GM19025 (cell line): ENCODE results near the gene SNX5.

Source experiments
- ATAC-seq: cut with Tn5 transposase; IDR thresholded peaks from one replicate; pipeline ENCODE4 v1.9.1; 2021; ENCODE audit warnings: mild to moderate bottlenecking, low read depth, moderate library complexity; ENCODE audit not compliant: unreplicated experiment

Gene SNX5

DNA sequence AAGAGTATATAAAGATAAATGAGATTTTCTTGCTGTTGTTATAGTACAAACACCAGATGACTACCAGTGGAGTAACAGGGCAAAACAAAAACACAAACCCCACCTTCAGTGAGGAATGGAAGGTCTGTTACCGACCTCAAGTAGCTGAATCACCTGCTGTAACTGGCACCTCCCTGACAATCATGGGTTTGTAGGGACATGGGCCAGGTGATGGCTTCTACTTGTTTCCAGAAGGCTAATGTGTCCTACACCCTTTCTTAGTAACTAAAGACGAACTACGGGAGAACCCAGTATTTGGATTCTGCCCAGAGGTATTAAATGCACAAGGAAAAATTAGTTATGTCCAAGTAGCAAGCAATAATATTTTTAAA lies 26.8 kb downstream of the SNX5 start:
- ATAC-seq, result no peak

DNA sequence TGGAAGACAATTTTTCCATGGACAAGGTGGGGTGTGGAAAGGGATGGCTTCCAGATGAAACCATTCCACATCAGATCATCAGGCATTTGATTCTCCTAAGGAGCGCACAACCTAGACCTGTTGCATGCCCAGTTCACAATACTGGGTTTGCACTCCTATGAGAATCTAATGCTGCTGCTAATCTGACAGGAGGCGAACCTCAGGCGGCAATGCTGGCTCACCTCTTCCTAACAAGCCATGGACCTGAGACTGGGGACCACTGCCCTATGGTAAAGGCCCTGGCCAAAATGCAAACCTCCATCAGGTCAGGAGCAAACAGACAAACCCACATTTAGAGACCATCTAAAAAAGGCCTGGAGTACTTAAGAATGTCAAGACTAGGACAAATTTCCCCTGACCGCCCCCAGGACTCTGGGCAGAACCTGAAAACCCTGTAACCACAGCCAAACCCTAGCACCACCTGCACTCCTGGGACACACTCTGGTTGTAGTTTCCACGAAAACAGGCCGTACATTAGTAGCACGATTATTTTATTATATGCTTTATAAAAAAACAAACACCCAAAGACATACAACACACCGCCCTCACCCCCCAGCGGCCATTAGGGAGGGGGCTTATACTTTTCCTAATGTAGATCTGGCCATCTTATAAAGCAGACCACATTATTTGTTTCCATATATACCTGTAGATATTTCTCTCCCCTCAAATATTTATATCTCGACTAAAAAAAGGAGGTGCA lies 27.3 kb downstream of the SNX5 start:
- ATAC-seq, result no peak

DNA sequence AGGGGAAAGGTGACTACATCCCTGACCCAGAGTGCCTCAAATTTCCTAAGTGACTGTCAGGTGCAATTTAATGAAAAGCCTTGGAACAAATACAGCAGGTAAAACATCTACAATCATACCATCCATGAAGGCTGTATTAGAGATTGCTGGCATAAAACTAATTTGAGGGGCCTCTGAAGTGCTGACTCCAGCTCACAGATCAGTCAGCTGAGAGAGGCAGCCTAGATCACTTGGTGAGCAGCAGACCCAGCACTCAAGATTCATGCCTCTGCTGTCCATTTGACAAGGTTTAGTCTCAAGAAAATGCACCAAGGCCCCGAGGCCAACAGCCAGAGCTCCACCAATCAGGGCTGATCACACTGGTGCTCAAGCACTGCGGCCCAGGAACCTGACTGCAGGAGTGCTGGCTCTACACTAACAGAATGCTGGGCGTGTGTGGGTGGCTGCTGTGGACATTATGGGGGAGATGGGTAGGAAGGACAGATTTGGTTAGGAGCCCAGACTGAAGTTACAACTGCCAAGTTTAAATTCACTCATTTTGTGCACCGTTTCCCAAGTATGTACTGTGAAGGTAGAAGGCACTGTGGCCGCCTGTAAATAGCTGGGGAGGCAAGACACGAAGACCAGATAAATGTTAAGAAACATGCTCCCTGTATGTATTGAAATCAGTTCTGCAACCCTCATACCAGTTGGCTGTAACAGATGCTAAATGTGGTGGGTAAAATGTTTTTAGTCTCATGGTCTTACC lies 28.2 kb downstream of the SNX5 start:
- no peak for ATAC-seq

GRCh38 chr20:17939622-17940223 lies 28.9 kb downstream of the SNX5 start:
- ATAC-seq, result no peak

GRCh38 chr20:17938871-17939619 lies 29.5 kb downstream of the SNX5 start:
- peak; percentile 55 for ATAC-seq

- no peak for ATAC-seq
These were observed 31.5 kb downstream of the SNX5 start for GRCh38 chr20:17936761-17937732.

- no peak for ATAC-seq
These were observed 32.3 kb downstream of the SNX5 start for GRCh38 chr20:17936286-17936760.

GRCh38 chr20:17935761-17936160 lies 32.8 kb downstream of the SNX5 start:
- no peak for ATAC-seq

GRCh38 chr20:17935186-17935585 lies 33.4 kb downstream of the SNX5 start:
- no peak for ATAC-seq

GRCh38 chr20:17934141-17934862 lies 34.3 kb downstream of the SNX5 start:
- ATAC-seq, result no peak

DNA sequence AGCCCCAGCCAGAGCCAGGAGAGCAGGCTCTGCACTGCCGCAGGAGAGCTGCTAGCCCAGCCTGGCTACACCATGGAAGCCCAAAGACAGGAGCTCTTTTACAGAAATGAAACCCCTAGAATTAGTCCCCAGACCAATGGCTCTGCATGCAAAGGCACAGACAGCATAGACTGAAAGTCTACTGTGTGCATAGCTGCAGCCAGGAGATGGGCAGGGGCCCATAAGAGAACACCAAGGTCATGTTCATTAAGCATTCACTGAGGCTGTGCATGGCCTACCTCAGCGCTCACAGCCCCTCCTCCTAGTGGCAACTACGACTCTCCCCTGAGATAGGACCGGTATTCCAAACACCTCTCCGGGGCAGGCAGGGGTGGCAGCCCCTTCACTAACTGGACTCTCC lies 34.9 kb downstream of the SNX5 start:
- no peak for ATAC-seq

GRCh38 chr20:17933121-17933520 lies 35.5 kb downstream of the SNX5 start:
- ATAC-seq, result no peak

DNA sequence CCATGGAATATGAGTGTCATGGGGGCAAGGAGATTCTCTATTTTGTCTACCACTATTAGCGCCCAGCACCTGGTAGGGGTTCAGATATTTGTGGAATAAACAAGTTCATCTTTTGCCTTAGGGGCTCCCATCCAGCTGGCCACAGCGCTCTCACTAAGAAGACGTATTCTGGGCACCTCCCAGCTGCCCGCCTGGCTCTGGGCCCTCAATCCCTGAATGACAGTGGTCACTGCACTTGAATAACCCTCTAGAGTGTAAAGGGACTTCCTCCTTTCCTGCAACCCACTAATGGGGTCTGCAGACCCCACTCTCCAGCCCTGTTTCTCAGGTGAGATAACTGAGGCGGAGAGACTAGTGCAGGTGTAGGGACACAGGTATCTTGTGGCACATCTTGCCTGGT lies 36.2 kb downstream of the SNX5 start:
- ATAC-seq, result no peak

- ATAC-seq, result no peak
These were observed 37.1 kb downstream of the SNX5 start for GRCh38 chr20:17931513-17931912.

GRCh38 chr20:17928633-17929311 lies 39.8 kb downstream of the SNX5 start:
- no peak for ATAC-seq

DNA sequence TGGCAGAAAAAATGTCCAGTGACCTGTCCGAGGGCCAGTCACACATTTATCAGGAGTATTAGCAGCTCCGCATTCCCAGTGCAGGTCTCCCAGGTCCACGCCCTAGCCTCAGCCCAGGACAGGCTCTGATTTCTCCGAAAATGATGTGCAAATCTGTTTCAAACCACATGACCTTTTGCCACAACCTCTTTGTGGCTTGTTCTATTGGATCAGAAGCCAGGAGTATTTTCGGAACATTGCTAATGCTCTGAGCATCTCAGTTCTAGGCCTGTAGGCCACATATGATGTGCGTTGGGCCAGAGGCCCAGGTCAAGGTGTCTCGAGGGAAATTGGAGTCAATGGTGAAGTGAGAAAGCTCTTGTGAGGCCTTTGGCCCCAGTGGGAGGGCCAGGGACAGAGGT lies 40.4 kb downstream of the SNX5 start:
- ATAC-seq, result no peak

GRCh38 chr20:17925940-17926300 lies 42.7 kb downstream of the SNX5 start:
- ATAC-seq, result no peak

- ATAC-seq, result no peak
These were observed 43.3 kb downstream of the SNX5 start for GRCh38 chr20:17925141-17925939.
